ENCODE measurements around the gene CTF1. TPM values are rescaled to one million over a fixed set of nuclear protein-coding genes. Genes with fewer than 3 reads are reported as not detected.
A peak's percentile ranks its signal among the peaks of the same experiment; 100 is the strongest.

The CTF1 gene
- total and polyA plus RNA-seq, 10 of the 15 experiments (the other 5 are each of a cell fraction or from before 2014, with no cell fraction given), result 0.04 to 0.46 (median 0.11) TPM; not detected in 3

- no peak for TF ChIP-seq IRF5 (IDR thresholded peaks at IDR 0.05; ENCODE audit: borderline replicate concordance)
- ChIA-PET CTCF (interaction anchor here (0.9 to 2.1 kb wide), 3 partner anchors 20 to 75 kb away, joined by 4 to 25 read pairs (median 4); no protein-coding TSS in a partner anchor), SMC1A (ENCODE audit: uncharacterized antibody, unreplicated experiment) (interaction anchor here (2.9 kb wide), 1 partner anchor 76 kb away, joined by 24 read pairs; no protein-coding TSS in a partner anchor), POLR2A (no interaction called here), RAD21 (ENCODE audit: unreplicated experiment) (no interaction called here)
- H2AFZ ChIP-seq (ENCODE audit: control insufficient read depth, low read depth, low read length), result no peak overlapping the region
- peaks cover 5% of the 10 kb centered on the region for H3K79me2 ChIP-seq (ENCODE audit: control insufficient read depth, insufficient read depth, low read length)
- peak; percentile 65 for FAIRE-seq
- H3K9ac ChIP-seq (ENCODE audit: control insufficient read depth, insufficient read depth, low read length), result no peak overlapping the region
- no peak for ATAC-seq
- H3K27me3 ChIP-seq (replicated peaks in 1 of 2; ENCODE audit: control insufficient read depth in 2 of 2, insufficient read depth in 2 of 2, low read length in 1 of 2), result no peaks in the 10 kb centered on the region
- WGBS (ENCODE audit: insufficient coverage, insufficient replicate concordance, low lambda C conversion rate, missing lambda C conversion rate), result 41% methylated on average over 2 of the region's 2 CpGs
- H3K9me3 ChIP-seq (replicated peaks; ENCODE audit: control insufficient read depth, insufficient read depth, low read length), result no peaks in the 10 kb centered on the region
- H4K20me1 ChIP-seq (ENCODE audit: control insufficient read depth, insufficient read depth), result no peaks in the 10 kb centered on the region
- H3K4me1 ChIP-seq (ENCODE audit: control insufficient read depth, insufficient read depth, low read length), result peaks cover 4% of the 10 kb centered on the region; the same call in 1 of the 2 replicates
- in situ Hi-C loops (cut with MboI) (loop anchor here (5.0 kb wide), 1 partner anchor 79 kb away; no protein-coding TSS in a partner anchor), intact Hi-C loops (cut with micrococcal nuclease; ENCODE audit: unreplicated experiment) (loop anchor here (1.0 to 10.0 kb wide), 4 partner anchors 77 to 266 kb away; partner anchors contain the start of genes CFAP119, FBRS, PRR14 and RNF40)
- DNase-seq (ENCODE audit: low read depth, low spot score), result no peak
- H3K4me3 ChIP-seq, result no peak overlapping the region
- H3K4me2 ChIP-seq (ENCODE audit: control insufficient read depth, insufficient read depth), result no peak overlapping the region; the same call in 1 of the 2 replicates
- no TSS peak for BruUV-seq (replicated peaks)
- no peaks in the 10 kb centered on the region for H3K36me3 ChIP-seq (ENCODE audit: control insufficient read depth in 2 of 2, insufficient read depth in 2 of 2, low read length in 1 of 2)
- H3K27ac ChIP-seq (ENCODE audit: control insufficient read depth, insufficient read depth), result no peak overlapping the region
Observed at GRCh38 chr16:30920891-30921290, 24.5 kb downstream of the CTF1 start.

GRCh38 chr16:30921459-30921747 is 25.0 kb downstream of the CTF1 start:
- Histone ChIP-seq H3K4me1 (ENCODE audit: control insufficient read depth, insufficient read depth, low read length) (peaks cover 4% of the 10 kb centered on the region; the same call in 1 of the 2 replicates), H3K36me3 (ENCODE audit: control insufficient read depth in 2 of 2, insufficient read depth in 2 of 2, low read length in 1 of 2) (no peaks in the 10 kb centered on the region; a peak in 1 of 4 replicates), H3K27ac (ENCODE audit: control insufficient read depth, insufficient read depth) (peak overlapping the region; percentile 51; the same call in 1 of the 2 replicates), H3K9me3 (replicated peaks; ENCODE audit: control insufficient read depth, insufficient read depth, low read length) (no peaks in the 10 kb centered on the region), H3K27me3 (replicated peaks in 1 of 2; ENCODE audit: control insufficient read depth in 2 of 2, insufficient read depth in 2 of 2, low read length in 1 of 2) (no peaks in the 10 kb centered on the region), H3K4me3 (peak overlapping the region; percentile 86), H3K9ac (ENCODE audit: control insufficient read depth, insufficient read depth, low read length) (no peak overlapping the region; the same call in 1 of the 2 replicates), H3K79me2 (ENCODE audit: control insufficient read depth, insufficient read depth, low read length) (peaks cover 5% of the 10 kb centered on the region), H3K4me2 (ENCODE audit: control insufficient read depth, insufficient read depth) (peak overlapping the region; percentile 99), H2AFZ (ENCODE audit: control insufficient read depth, low read depth, low read length) (peak overlapping the region; percentile 93), H4K20me1 (ENCODE audit: control insufficient read depth, insufficient read depth) (no peaks in the 10 kb centered on the region)
- ChIA-PET SMC1A (ENCODE audit: uncharacterized antibody, unreplicated experiment) (interaction anchor here (2.9 kb wide), 1 partner anchor 77 kb away, joined by 24 read pairs; no protein-coding TSS in a partner anchor), RAD21 (ENCODE audit: unreplicated experiment) (no interaction called here), POLR2A (no interaction called here), CTCF (interaction anchor here (0.9 to 2.1 kb wide), 3 partner anchors 21 to 76 kb away, joined by 4 to 25 read pairs (median 4); no protein-coding TSS in a partner anchor)
- BruUV-seq (replicated peaks), result no TSS peak
- in situ Hi-C loops (cut with MboI) (loop anchor here (5.0 kb wide), 1 partner anchor 79 kb away; no protein-coding TSS in a partner anchor), intact Hi-C loops (cut with micrococcal nuclease; ENCODE audit: unreplicated experiment) (loop anchor here (1.0 to 10.0 kb wide), 4 partner anchors 77 to 267 kb away; partner anchors contain the start of genes CFAP119, FBRS, PRR14 and RNF40)
- no peak for DNase-seq (ENCODE audit: low read depth, low spot score)
- 17% methylated on average over 6 of the region's 6 CpGs for WGBS (ENCODE audit: insufficient coverage, insufficient replicate concordance, low lambda C conversion rate, missing lambda C conversion rate)
- TF ChIP-seq HCFC1 (IDR thresholded peaks at IDR 0.05; ENCODE audit: low read length) (0 out of 2 replicates have a peak, but pooled peaks have one; percentile 18), SUZ12 (IDR thresholded peaks at IDR 0.05; ENCODE audit: unreplicated experiment) (no peak)
- peak; percentile 84 for FAIRE-seq
- no peak for ATAC-seq

All from GM12878 (cell line).